Putamen (tissue), 1 donor: ENCODE results near the gene TMEM187.

Source experiments
- DNase-seq: peaks from one replicate; pipeline ENCODE4 v3.0.0-alpha.2; 2016; ENCODE audit warnings: low spot score

The TMEM187 gene

GRCh38 chrX:154019633-154020528 lies 47.3 kb downstream of the TMEM187 start, which contains the start of gene IRAK1:
Gene IRAK1, minus strand, starts transcription at chrX:154019902. Its CDS starts 90 bp downstream, at chrX:154019812.
- DNase-seq: peak; percentile 32

- DNase-seq: no peak
These were observed 48.1 kb downstream of the TMEM187 start for GRCh38 chrX:154020536-154021115.

DNA sequence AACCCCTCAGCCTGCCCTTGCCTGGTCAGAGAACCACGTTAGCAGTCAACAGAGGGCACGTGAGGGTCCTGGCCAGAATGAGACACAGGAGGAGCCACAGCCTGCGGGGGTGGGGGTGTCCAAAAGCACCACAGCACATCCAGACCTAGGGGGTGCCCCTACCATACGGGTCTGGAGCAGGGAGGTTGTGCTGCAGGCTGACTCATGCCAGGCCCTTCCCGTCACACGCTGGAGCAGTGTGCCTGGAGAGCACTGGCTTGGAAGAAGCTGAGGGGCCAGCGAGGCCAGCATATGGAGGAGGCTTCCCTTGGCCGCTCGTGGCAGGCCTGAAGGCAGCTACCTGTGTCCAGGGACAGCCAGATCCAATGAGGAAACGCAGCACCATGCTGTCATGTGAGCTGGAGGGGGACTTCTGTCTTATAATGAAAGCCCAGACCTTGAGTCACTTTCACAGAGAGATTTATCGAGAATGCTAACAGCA lies 48.6 kb downstream of the TMEM187 start:
- no peak for DNase-seq

GRCh38 chrX:154022108-154022507 lies 49.6 kb downstream of the TMEM187 start:
- DNase-seq: no peak

GRCh38 chrX:154023276-154024000 lies 50.9 kb downstream of the TMEM187 start:
- DNase-seq: no peak

- DNase-seq: no peak
These were observed 51.7 kb downstream of the TMEM187 start for GRCh38 chrX:154024271-154024670.

DNA sequence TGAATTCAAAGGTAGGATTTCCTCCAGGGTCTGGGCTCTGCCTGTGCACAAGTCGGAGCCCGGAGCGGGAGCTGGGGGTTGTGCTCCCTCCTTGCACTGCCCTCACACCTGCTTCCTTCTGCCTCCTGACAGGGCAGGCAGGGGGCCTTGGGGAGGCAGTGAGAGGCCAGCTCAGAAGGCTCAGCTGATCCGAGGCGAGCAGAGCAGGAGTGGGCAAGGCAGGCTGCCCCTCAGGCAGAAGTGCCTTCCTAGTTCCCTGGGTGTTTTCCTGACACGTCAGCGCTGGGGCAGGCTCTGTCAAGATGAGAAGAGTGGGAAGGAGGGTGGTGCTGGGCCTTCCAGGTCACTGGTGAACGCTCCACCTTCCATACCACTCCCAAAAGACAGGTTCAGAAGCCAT lies 52.7 kb downstream of the TMEM187 start:
- no peak for DNase-seq

- DNase-seq: no peak
These were observed 53.8 kb downstream of the TMEM187 start for GRCh38 chrX:154026136-154027021.

- DNase-seq: no peak
These were observed 54.5 kb downstream of the TMEM187 start for GRCh38 chrX:154027022-154027402.

- no peak for DNase-seq
These were observed 55.4 kb downstream of the TMEM187 start for GRCh38 chrX:154027986-154028385.

- DNase-seq: no peak
These were observed 56.1 kb downstream of the TMEM187 start for GRCh38 chrX:154028502-154029184.

DNA sequence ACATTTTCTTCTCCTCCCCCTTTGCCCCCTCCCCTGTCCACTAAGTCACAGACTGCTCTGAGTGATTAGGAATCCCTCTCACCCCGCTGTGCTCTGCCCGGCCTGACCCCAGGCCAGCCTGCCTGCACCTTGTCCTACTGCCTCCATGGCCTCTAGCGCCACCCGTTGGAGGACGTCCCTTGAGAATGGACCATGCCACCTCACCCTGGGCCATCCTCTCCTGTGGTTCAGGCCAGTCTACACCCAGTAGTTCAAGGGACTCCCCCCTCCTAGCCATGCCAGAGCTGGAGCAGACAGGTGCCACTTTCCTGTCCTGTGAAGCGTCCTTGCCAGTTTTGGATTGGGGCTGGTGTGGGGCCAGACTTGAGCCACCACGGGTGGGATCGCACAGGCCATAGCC lies 56.9 kb downstream of the TMEM187 start:
- DNase-seq: no peak

GRCh38 chrX:154030266-154030665 lies 57.7 kb downstream of the TMEM187 start:
- DNase-seq: no peak

DNA sequence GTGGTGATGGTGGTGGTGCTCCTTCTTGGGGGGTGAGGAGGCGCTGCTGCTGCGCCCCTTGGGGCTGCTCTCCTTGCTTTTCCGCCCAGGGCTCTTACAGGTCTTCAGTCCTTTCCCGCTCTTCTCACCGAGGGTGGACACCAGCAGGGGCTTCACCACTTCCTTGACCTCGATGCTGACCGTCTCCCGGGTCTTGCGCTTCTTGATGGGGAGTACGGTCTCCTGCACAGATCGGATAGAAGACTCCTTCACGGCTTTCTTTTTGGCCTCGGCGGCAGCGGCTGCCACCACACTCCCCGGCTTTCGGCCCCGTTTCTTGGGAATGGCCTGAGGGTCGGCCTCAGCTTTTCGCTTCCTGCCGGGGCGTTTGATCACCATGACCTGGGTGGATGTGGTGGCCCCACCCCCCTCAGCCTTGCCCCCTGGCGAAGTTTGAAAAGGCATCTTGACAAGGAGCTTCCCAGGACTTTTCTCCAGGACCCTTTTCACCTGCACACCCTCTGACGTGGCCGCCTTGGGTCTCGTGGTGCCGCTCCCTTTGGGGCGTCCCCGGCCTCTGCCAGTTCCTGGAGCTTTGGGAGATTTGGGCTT lies 58.3 kb downstream of the TMEM187 start:
- no peak for DNase-seq

DNA sequence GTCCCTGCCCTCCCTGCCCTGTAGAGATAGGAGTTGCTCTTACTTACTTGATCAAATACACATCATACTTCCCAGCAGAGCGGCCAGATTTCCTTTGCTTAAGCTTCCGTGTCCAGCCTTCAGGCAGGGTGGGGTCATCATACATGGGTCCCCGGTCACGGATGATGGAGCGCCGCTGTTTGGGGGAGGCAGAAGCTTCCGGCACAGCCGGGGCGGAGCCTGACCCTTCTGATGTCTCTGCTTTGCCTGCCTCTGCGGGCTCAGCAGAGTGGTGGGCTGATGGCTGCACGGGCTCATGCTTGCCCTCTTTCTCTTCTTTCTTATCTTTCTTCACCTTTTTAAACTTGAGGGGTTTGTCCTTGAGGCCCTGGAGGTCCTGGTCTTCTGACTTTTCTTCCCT lies 59.6 kb downstream of the TMEM187 start:
- DNase-seq: no peak

DNA sequence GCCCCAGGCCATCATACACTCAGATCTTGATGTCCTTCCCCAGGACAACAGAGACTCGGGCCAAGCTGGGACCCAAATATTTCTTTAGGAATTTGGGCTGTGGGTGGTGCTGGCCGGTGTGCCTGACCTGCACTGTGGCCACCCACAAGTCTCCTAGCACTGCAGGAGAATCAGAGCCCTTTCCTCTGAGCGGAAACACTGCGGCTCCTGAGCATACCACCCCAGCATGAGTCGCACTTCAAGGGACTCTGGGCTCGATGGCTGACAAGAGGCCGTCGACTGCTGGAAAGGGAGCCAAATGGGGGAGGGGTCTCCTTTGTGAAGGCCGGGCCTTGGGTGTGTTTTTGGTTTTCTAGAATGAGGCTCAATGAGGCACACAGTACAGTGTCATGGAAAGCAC lies 60.1 kb downstream of the TMEM187 start:
- DNase-seq: no peak
